Measurements from ENCODE around the gene MEA1. TPM values are rescaled to one million over a fixed set of nuclear protein-coding genes. Genes with fewer than 3 reads are reported as not detected.
A peak's percentile ranks its signal among the peaks of the same experiment; 100 is the strongest.

Gene MEA1
- total RNA-seq, 1 experiment from 2014 or later = 131 TPM

- Histone ChIP-seq H3K4me2 (ENCODE audit: low read length) (peak overlapping the region; percentile 95; the same call in 1 of the 2 replicates), H3K36me3 (ENCODE audit: low read depth, low read length) (peaks cover 6% of the 10 kb centered on the region; the same call in 1 of the 2 replicates), H3K27me3 (ENCODE audit: low read length) (no peaks in the 10 kb centered on the region), H3K9me2 (replicated peaks; ENCODE audit: low read length) (no peaks in the 10 kb centered on the region), H3K9me3 (ENCODE audit: low read length) (no peaks in the 10 kb centered on the region), H3K4me1 (ENCODE audit: insufficient read depth, low read length) (peaks cover 18% of the 10 kb centered on the region), H4K20me1 (ENCODE audit: low read length) (no peaks in the 10 kb centered on the region), H3K79me2 (ENCODE audit: low read length) (peaks cover 20% of the 10 kb centered on the region), H3F3A (ENCODE audit: low read length, unreplicated experiment) (no peaks in the 10 kb centered on the region), H3K9ac (ENCODE audit: low read length) (no peak overlapping the region), H3K4me3 (ENCODE audit: low read length) (no peak overlapping the region), H2AFZ (ENCODE audit: low read length) (no peak overlapping the region), H3K27ac (ENCODE audit: low read length) (no peak overlapping the region)
- no peak for DNase-seq
- no peak for TF ChIP-seq EZH2 (IDR thresholded peaks at IDR 0.05; ENCODE audit: low read length, unreplicated experiment)
- TF ChIP-seq, protein P1, sequence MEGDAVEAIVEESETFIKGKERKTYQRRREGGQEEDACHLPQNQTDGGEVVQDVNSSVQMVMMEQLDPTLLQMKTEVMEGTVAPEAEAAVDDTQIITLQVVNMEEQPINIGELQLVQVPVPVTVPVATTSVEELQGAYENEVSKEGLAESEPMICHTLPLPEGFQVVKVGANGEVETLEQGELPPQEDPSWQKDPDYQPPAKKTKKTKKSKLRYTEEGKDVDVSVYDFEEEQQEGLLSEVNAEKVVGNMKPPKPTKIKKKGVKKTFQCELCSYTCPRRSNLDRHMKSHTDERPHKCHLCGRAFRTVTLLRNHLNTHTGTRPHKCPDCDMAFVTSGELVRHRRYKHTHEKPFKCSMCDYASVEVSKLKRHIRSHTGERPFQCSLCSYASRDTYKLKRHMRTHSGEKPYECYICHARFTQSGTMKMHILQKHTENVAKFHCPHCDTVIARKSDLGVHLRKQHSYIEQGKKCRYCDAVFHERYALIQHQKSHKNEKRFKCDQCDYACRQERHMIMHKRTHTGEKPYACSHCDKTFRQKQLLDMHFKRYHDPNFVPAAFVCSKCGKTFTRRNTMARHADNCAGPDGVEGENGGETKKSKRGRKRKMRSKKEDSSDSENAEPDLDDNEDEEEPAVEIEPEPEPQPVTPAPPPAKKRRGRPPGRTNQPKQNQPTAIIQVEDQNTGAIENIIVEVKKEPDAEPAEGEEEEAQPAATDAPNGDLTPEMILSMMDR (conservative IDR thresholded peaks at IDR 0.05; ENCODE audit: low read depth, low read length) = no peak
- intact Hi-C loops (cut with micrococcal nuclease) = no loop called here
- CTCF ChIA-PET = no interaction called here
- no TSS peak for BruUV-seq (replicated peaks)
- POLR2A ChIA-PET (ENCODE audit: unreplicated experiment) = interaction anchor here (0.6 kb wide), 1 partner anchor 108 kb away, joined by 6 read pairs; no protein-coding TSS in a partner anchor
- ATAC-seq = no peak
Observed at GRCh38 chr6:43050981-43051380, 37.2 kb upstream of the MEA1 start.

- Histone ChIP-seq H3K9me3 (ENCODE audit: low read length) (no peaks in the 10 kb centered on the region), H3K9me2 (replicated peaks; ENCODE audit: low read length) (no peaks in the 10 kb centered on the region), H3K36me3 (ENCODE audit: low read depth, low read length) (no peaks in the 10 kb centered on the region; the same call in 1 of the 2 replicates), H3K79me2 (ENCODE audit: low read length) (peaks cover 17% of the 10 kb centered on the region; the same call in 1 of the 2 replicates), H3K27me3 (ENCODE audit: low read length) (no peaks in the 10 kb centered on the region), H3K9ac (ENCODE audit: low read length) (no peak overlapping the region), H3F3A (ENCODE audit: low read length, unreplicated experiment) (no peaks in the 10 kb centered on the region), H3K4me2 (ENCODE audit: low read length) (no peak overlapping the region), H3K4me1 (ENCODE audit: insufficient read depth, low read length) (peaks cover 10% of the 10 kb centered on the region), H2AFZ (ENCODE audit: low read length) (no peak overlapping the region), H4K20me1 (ENCODE audit: low read length) (no peaks in the 10 kb centered on the region), H3K4me3 (ENCODE audit: low read length) (no peak overlapping the region), H3K27ac (ENCODE audit: low read length) (no peak overlapping the region)
- intact Hi-C loops (cut with micrococcal nuclease) = no loop called here
- POLR2A ChIA-PET (ENCODE audit: unreplicated experiment) = no interaction called here
- DNase-seq = no peak
- CTCF ChIA-PET = no interaction called here
- TF ChIP-seq EZH2phosphoT487 (IDR thresholded peaks at IDR 0.05; ENCODE audit: borderline replicate concordance, low read length) (no peak), EZH2 (IDR thresholded peaks at IDR 0.05; ENCODE audit: low read length, unreplicated experiment) (no peak)
- TF ChIP-seq, protein P1 (conservative IDR thresholded peaks at IDR 0.05; ENCODE audit: low read depth, low read length) = no peak
- BruUV-seq (replicated peaks) = no TSS peak
- ATAC-seq = no peak
Observed at GRCh38 chr6:43047998-43048397, 34.3 kb upstream of the MEA1 start.

DNA sequence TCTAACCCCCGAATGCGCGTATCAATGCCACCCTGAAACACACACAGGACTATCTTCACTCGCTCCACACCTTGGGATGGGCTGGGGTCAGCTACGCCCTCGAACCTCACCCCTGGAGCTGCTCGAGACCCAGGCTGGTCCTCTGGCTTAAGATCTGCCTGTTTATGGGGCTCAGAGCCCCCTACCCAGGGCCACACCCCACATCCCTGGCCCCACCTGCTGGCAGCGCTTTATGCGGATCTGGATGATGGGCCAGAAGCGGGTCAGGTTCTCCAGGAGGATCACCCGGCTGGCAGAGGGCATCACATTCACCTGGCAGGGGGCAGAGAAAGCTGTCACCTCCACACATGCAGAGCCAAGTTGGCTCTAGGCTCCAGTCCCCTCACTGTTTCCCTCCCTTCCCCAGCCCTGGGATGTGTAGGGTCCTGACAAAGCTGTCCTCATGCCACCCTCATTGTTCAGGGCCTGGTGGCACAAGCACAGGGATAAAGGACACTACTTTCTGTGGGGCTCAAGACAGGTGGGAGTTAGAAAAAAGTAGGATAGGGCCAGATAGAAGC is 31.7 kb upstream of the MEA1 start:
- BruUV-seq (replicated peaks) = no TSS peak
- DNase-seq (no peak), ATAC-seq (no peak)
- Histone ChIP-seq H3K9ac (ENCODE audit: low read length) (no peak overlapping the region), H3K4me1 (ENCODE audit: insufficient read depth, low read length) (no peaks in the 10 kb centered on the region), H3K9me3 (ENCODE audit: low read length) (no peaks in the 10 kb centered on the region), H3K9me2 (replicated peaks; ENCODE audit: low read length) (no peaks in the 10 kb centered on the region), H3F3A (ENCODE audit: low read length, unreplicated experiment) (no peaks in the 10 kb centered on the region), H3K4me2 (ENCODE audit: low read length) (no peak overlapping the region), H4K20me1 (ENCODE audit: low read length) (no peaks in the 10 kb centered on the region), H3K27ac (ENCODE audit: low read length) (no peak overlapping the region), H2AFZ (ENCODE audit: low read length) (no peak overlapping the region), H3K4me3 (ENCODE audit: low read length) (no peak overlapping the region), H3K79me2 (ENCODE audit: low read length) (no peaks in the 10 kb centered on the region), H3K27me3 (ENCODE audit: low read length) (no peaks in the 10 kb centered on the region), H3K36me3 (ENCODE audit: low read depth, low read length) (peaks cover 3% of the 10 kb centered on the region)
- CTCF ChIA-PET = no interaction called here
- intact Hi-C loops (cut with micrococcal nuclease) = no loop called here
- TF ChIP-seq EZH2 (IDR thresholded peaks at IDR 0.05; ENCODE audit: low read length, unreplicated experiment) (no peak), EZH2phosphoT487 (IDR thresholded peaks at IDR 0.05; ENCODE audit: borderline replicate concordance, low read length) (no peak)
- TF ChIP-seq, protein P1 (conservative IDR thresholded peaks at IDR 0.05; ENCODE audit: low read depth, low read length) = no peak
- POLR2A ChIA-PET (ENCODE audit: unreplicated experiment) = no interaction called here

Measured in PC-3 (cell line).